GM12891 (cell line): Measurements from ENCODE around the gene AVEN.
A peak's percentile ranks its signal among the peaks of the same experiment; 100 is the strongest.

Experiments
- DNase-seq: peaks from one replicate; pipeline ENCODE4 v3.0.0; 2011; ENCODE audit warnings: low spot score; ENCODE audit not compliant: insufficient read length
- FAIRE-seq: peaks from 2 replicates; lab custom pipeline; 2011; peaks lifted over from hg19 to GRCh38; lab: Jason Lieb, UNC
- PAX5 ChIP-seq: IDR thresholded peaks from 2 replicates; pipeline ENCODE4 v1.6.1; 2011; ENCODE audit warnings: low read length, moderate library complexity, mild to moderate bottlenecking; ENCODE audit not compliant: insufficient read depth, severe bottlenecking
- POLR2A ChIP-seq: IDR thresholded peaks from 2 replicates; pipeline ENCODE4 v1.6.1; 2011; ENCODE audit warnings: low read depth, low read length, control low read depth
- POLR2AphosphoS5 ChIP-seq: IDR thresholded peaks from 2 replicates; pipeline ENCODE4 v1.6.1; 2011; ENCODE audit warnings: low read depth, low read length, control low read depth
- POU2F2 ChIP-seq: IDR thresholded peaks from 2 replicates; pipeline ENCODE4 v1.6.1; 2011; ENCODE audit warnings: low read depth, mild to moderate bottlenecking, control low read depth, low read length, moderate library complexity
- SPI1 ChIP-seq: IDR thresholded peaks from 2 replicates; pipeline ENCODE4 v1.6.1; 2011; ENCODE audit warnings: low read depth, low read length, control low read depth
- TAF1 ChIP-seq: IDR thresholded peaks from 2 replicates; pipeline ENCODE4 v1.6.1; 2011; ENCODE audit warnings: low read depth, low read length, control low read depth

Gene AVEN

DNA sequence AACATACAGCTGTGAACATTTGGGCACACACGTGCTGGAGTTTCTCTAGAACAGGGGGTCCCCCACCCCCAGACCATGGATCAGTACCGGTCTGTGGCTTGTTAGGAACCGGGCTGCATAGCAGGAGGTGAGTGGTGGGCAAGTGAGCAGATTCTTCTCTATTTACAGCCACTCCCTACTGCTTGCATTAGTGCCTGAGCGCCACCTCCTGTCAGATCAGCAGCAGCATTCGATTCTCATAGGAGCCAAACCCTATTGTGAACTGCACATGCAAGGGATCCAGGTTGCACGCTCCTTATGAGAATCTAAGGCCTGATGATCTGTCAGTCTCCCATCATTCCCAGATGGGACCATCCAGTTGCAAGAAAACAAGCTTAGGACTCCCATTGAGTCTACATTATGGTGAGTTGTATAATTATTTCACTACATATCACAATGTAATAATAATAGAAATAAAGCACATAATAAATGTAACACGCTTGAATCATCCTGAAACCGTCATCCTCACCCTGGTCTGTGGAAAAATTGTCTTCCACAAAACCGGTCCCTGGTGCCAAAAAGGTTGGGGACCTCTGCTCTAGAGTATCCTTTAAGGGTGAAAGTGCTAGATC, 44.9 kb downstream of the AVEN start:
- FAIRE-seq (peak; percentile 93), DNase-seq (no peak)
- TF ChIP-seq PAX5: no peak
- TF ChIP-seq SPI1: no peak
- no peak for TF ChIP-seq POLR2A
- no peak for TF ChIP-seq TAF1
- TF ChIP-seq POLR2AphosphoS5: no peak
- TF ChIP-seq POU2F2: no peak

DNA sequence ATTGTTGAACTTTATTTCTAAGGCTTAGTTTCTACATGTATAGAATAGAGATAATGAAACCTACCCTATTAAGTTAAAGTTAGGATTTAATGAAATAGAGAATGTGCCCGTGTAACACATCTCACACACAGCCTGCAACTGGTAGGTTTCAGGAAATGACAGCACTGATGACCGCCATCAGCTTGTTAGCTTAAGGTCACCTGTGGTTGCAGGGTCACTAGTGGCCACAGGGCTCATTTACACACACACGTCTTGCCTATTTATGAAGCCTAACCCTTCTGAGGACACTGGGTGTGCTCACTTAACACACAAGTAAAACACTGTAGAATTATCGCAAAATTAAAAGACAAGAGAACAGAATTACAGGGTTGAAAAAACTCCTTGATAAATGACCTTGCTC, 50.6 kb downstream of the AVEN start:
- DNase-seq (no peak), FAIRE-seq (no peak)

DNA sequence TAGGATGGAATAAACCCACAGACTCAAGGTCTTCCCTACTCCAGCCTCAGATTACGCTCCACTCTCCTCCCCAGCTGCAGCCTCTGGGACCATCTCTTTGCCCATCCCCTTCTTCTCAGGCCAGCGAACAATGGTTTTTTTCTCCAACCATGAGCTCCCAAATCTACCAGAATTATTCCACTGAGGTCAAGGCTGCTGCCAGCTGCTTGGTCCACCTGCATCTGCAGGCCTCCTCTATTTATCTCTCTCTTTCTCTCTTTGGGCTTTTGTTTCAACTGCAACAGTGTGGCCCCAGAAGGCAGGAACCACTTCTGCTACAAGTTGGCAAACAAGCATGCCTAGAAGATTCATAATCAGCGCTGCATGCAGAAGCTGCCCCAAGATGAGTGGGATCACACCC, 51.6 kb downstream of the AVEN start:
- TF ChIP-seq POLR2A: no peak
- FAIRE-seq (no peak), DNase-seq (no peak)

More for the DNA sequence above, 50.6 kb downstream of the AVEN start:
- TF ChIP-seq POLR2AphosphoS5: no peak
- no peak for TF ChIP-seq POLR2A
- no peak for TF ChIP-seq POU2F2
- no peak for TF ChIP-seq PAX5
- TF ChIP-seq SPI1: no peak

DNA sequence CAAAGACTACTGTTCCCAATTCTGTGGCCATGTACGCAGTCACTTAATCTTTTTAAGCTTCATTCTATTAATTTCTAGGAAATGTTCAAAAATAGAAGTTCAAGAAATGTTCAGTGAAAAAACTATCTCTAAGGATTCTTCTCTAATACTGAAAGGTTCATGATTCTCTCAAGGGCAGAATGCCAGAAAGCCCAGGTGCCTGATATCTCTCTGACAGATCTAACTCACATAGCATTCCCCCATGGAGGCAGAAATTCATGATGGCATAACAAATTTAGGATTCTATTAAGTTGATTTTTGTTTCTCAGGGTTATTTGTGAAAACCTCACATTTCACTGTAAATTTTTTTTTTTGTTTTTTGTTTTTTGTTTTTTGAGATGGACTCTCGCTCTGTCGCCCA, 53.3 kb downstream of the AVEN start:
- FAIRE-seq: no peak
- TF ChIP-seq POU2F2: no peak
- TF ChIP-seq PAX5: no peak
- DNase-seq: no peak

DNA sequence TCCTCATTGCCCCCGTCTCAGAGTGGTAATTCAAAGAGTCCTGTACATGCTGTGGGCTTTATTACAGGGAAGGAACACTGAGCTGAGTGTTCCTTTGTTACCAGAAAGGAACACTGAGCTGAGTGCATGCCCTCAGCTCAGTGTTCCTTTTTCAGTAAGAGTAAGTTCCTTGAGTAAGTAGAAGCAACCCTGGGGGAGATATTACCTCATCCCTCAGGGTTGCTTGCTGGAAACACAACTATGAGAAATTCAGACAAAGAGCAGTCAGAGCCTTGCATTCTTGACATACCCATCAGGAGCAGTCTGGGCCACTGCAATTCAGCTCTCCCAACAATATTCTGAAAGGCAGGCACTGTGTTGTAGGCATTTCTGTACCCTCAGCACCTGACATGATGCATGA, 53.7 kb downstream of the AVEN start:
- no peak for DNase-seq
- no peak for FAIRE-seq
- TF ChIP-seq PAX5 (no peak), POLR2A (no peak), POU2F2 (no peak), POLR2AphosphoS5 (no peak), SPI1 (no peak), TAF1 (no peak)

DNA sequence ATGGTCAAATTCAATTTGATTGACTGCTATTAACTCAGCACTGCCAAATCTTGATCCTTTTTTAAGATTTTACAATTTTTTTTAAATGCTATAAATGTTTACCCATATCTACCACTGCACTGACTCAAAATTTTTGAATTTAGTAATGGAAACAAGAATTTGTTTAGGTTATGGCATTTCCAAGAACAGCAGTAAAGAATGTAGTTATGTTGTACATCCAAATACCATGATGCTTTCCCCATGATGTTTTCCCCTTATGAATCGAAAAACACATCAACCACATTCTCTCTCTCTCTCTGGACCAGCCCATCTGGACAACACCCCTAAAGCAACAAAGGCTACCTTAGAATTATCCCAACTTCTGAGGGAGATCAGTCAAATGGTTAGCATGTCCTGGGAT, 56.5 kb downstream of the AVEN start:
- TF ChIP-seq TAF1 (no peak), PAX5 (no peak), POU2F2 (no peak), POLR2A (no peak), SPI1 (no peak), POLR2AphosphoS5 (no peak)
- DNase-seq (no peak), FAIRE-seq (no peak)

DNA sequence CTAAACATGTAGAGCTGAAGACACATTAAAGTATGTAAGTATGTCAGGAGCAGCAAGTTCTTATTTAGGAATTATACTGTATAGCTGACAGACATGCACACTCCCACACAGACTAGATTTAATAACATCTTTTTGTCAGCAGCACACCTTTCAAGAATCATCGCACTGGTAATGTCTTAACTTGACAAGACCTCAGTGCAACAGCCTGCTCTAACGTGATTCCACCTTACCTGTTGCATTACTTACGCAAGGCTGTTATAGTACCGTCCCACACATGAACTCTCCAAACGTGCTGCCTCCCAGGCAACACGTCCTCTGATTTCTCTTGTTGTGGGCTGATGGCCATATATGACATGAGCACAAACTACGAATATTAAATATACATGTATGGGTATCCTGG, 58.8 kb downstream of the AVEN start:
- DNase-seq (no peak), FAIRE-seq (no peak)
- TF ChIP-seq TAF1 (no peak), POLR2AphosphoS5 (no peak)

DNA sequence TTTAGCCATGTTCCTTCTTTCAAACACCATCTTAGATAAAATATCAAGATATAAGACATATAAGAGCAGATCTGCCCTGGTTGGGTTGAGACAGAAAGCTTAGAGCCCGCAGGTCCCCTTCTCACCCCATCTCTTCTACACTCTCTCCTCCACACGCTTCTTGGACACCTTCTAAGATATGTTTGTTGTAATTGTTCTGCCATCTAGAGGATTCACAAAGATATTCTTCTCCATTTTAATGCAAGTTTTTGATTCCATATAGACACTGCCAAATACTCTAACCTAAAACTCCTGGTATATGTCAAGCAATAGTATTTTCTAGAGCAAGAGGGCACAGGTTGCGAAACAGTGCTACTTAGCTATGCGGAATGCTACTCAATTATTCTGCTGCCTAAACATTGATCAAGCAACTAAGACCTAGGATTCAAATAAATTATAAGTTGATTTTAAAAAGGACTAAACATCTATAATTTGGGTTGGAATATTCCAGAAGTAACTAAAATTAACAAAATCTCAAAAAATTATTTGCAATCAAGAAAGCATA, 63.9 kb downstream of the AVEN start:
- no peak for DNase-seq
- TF ChIP-seq SPI1 (no peak), POLR2A (no peak), TAF1 (no peak), POLR2AphosphoS5 (no peak), PAX5 (no peak), POU2F2 (no peak)
- no peak for FAIRE-seq

DNA sequence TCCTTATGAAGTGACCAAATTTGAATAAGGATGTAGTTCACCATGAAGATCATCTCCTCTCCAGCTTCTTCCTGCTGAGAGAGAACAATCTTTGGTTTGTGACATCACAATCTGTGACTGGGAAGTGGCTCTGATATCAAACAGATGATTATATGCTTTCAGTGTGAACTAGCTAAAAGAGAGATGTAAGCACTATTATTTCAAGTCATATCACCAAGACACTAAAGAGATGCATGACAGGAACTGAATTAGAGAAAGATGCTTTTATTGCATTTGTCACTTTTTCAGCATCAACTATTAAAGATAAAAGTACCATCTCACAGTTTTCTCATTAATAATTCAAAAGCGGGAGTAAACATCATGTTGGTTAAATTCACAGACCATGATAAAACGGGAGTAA, 67.2 kb downstream of the AVEN start:
- FAIRE-seq: no peak
- TF ChIP-seq PAX5 (no peak), POLR2AphosphoS5 (no peak), TAF1 (no peak), POU2F2 (no peak), SPI1 (no peak)
- DNase-seq: no peak

DNA sequence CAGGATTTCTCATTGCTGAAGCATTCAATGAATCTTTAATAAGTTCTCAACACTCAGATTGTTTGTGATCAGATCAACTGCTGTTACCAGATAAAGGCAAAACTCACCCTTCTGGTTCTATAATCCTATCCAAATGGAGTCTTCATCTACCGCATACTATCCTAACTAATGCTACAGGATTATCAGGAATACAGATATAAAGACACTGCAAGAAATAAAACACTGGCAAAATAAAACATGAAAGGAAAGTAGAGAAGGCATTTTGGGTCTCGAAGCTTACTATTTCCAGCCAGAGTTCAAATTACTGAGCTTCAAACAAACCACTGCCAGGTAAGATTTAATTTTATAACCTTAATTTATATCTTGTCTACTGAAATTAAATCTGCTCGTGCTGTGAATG, 70.2 kb downstream of the AVEN start:
- no peak for DNase-seq
- TF ChIP-seq POLR2AphosphoS5 (no peak), PAX5 (no peak), POU2F2 (no peak)
- no peak for FAIRE-seq

DNA sequence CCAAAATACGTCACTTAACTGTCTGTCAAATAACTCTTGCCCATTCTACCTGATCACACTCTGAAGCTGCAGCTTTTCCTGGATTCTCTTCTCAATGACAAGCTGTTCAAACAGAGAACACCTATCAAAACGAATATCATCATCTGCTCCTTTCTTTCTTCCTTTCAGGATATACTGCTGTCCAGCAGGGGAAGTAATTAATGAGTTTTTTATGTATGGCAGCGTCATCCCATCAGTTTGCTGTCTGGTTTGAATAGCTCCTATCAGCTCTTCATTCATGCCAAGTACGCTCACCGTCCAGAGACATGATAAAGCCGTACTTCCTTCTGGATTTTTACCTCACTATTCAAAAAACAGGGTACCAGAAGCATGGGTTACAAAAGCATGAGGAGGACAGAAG, 70.8 kb downstream of the AVEN start, which contains the start of gene CHRM5:
TSS of gene CHRM5 (plus strand) at position 274 of the 400 bp plus-strand sequence. CDS start 94,221 bp downstream, outside the sequence.
- FAIRE-seq: no peak
- DNase-seq: no peak

More for the DNA sequence above, 70.8 kb downstream of the AVEN start, which contains the start of gene CHRM5:
- TF ChIP-seq SPI1 (no peak), TAF1 (no peak), POU2F2 (no peak), POLR2AphosphoS5 (no peak), POLR2A (no peak), PAX5 (no peak)
